GM12872 (cell line): ENCODE data around the gene TJP3.
A peak's percentile ranks its signal among the peaks of the same experiment; 100 is the strongest.

Experiments
- TF ChIP-seq, protein P1 (sequence below): IDR thresholded peaks from 3 replicates; pipeline ENCODE4 v1.5.1; 2011; ENCODE audit warnings: low read depth, mild to moderate bottlenecking, low read length, moderate library complexity; ENCODE audit not compliant: insufficient read depth

Gene TJP3

DNA sequence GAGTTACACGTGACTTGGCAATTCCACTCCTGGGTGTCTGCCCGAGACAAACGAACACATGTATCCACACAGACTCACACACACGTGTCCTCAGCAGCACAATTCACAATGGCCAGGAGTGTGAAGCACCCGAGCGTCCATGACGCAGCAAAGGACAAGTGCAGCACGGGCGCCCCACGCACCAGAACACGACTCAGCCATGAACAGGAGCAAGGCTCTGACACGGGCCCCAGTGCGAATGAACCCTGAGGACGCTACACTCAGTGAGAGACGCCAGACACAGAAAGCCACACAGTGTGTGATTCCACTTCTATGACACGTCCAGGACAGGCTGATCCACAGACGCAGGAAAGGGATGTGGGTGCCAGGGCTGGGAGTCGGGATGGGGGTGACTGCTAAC is 44.3 kb upstream of the TJP3 start:
- TF ChIP-seq, protein P1, sequence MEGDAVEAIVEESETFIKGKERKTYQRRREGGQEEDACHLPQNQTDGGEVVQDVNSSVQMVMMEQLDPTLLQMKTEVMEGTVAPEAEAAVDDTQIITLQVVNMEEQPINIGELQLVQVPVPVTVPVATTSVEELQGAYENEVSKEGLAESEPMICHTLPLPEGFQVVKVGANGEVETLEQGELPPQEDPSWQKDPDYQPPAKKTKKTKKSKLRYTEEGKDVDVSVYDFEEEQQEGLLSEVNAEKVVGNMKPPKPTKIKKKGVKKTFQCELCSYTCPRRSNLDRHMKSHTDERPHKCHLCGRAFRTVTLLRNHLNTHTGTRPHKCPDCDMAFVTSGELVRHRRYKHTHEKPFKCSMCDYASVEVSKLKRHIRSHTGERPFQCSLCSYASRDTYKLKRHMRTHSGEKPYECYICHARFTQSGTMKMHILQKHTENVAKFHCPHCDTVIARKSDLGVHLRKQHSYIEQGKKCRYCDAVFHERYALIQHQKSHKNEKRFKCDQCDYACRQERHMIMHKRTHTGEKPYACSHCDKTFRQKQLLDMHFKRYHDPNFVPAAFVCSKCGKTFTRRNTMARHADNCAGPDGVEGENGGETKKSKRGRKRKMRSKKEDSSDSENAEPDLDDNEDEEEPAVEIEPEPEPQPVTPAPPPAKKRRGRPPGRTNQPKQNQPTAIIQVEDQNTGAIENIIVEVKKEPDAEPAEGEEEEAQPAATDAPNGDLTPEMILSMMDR, result no peak

DNA sequence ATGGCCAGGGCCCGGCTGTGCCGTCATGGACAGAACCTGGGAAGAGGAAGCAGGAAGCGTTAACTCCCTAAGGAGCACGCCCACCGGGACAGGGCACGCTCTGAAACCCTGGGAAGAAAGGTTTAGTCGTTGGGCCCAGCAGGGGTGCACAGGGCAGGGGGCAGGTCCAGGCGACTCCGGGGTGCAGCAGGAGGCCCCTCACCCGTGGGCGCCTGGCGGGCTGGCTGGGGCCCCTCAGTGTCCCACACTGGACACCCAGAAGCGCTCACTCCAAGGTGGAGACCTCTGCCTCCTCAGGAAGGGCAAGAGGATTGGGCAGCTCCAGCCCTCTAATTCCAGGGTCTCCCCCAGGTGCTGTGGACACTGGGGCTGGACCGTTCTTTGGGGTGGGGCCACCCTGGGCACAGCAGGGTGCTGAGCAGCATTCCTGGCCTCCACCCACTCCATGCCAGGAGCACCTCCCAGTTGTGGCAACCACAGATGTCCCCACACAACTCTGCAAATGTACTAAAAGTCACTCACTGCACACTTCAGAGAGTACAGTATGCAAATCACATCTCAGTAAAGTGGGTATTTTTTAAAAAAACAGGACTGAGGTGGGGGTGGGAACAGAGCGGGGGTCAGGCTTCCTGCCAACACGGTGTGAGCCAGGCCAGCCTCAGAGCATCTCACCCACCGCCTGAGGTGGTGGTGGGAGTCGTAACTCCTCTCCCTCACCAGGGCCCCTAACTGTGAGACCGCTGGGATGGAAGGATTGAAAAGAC is 43.1 kb upstream of the TJP3 start:
- TF ChIP-seq, protein P1, result no peak

DNA sequence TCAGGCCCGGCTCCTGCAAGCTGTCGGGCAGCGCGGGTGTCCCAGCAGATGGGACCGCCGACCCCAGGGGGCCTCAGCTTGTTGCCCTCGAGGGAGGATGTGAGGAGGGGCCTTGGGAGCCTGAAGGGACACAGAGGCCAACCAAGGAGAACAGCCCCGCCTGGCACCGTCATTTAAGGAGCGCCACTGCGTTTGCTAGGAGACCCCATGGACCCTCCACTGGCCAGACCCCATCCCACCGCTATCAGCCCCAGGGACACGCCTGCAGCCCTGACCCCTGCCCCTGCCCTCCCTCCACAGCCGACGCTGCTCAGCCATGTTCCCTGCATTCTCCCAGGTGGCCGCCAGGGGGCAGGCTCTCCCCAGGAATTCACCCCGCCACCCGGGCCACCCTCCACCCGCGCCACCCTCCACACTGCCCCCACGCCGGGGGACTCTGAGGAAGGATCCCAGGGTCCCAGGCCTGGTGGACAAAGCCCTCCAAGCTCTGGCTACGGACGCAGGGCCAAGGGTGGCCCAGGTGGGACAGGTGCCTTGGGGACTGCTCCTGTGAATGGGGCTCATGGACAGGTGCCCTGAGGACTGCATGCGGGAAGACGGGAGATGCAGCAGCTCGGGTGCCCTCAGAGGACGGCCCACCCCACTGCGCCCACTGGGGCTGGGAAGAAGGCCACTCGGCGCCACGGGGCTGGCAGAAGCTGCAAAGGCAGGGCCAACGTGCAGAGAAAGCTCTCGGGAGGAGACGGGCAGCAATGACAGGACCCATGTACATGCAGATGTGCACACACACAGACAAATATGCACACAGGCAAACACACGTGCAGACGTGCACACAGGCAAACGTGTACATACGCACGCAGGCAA is 42.3 kb upstream of the TJP3 start:
- TF ChIP-seq, protein P1, result peak; percentile 88

DNA sequence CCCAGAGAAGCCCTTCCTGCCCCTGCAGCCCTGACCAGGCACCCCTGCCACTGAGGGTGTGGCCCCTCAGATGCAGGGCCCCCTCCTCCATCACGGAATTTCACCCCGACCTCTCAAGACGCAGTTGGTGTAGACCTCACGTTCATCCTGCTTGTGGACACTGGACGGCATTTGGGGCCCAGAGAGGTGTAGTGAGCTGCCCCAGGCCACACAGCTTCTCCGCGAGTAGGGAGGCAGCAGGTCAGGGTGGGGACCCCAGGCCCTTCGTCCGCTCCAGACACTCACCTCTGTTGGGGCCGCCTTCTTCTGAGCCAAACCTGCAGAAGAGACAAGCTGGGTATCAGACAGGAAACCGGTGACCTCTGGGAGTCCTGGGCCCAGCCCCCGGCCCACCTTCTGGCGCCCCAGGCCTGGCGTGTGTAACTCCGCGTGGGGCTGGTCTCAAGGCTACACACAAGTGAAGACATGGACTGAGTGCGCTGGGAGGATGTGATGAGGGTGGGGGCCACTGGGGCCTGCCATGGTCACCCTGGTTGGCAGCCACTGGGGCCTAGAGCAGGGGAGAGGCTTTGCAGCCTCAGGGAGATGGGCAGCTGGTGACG is 41.0 kb upstream of the TJP3 start:
- TF ChIP-seq, protein P1, result no peak

DNA sequence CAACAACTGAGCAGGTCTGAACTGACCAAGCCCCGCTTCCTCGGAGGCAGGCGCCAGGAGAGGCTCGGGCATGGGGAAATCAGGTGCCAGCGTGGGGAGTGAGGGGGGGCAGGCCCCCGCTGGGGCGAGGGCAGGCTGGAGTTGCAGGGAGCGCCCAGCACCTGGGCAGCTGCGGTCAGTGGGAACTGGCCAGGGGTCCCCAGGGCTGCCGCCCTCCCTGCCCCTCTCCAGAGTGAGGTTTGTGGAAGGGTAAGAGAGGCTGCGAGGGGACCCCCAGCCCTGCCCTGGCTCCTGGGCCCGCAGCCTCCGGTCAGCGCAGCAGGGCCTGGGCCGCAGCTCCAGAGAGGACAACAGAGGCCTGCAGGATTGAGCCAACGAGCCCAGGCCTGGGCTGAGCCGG is 40.4 kb upstream of the TJP3 start:
- TF ChIP-seq, protein P1, result no peak

DNA sequence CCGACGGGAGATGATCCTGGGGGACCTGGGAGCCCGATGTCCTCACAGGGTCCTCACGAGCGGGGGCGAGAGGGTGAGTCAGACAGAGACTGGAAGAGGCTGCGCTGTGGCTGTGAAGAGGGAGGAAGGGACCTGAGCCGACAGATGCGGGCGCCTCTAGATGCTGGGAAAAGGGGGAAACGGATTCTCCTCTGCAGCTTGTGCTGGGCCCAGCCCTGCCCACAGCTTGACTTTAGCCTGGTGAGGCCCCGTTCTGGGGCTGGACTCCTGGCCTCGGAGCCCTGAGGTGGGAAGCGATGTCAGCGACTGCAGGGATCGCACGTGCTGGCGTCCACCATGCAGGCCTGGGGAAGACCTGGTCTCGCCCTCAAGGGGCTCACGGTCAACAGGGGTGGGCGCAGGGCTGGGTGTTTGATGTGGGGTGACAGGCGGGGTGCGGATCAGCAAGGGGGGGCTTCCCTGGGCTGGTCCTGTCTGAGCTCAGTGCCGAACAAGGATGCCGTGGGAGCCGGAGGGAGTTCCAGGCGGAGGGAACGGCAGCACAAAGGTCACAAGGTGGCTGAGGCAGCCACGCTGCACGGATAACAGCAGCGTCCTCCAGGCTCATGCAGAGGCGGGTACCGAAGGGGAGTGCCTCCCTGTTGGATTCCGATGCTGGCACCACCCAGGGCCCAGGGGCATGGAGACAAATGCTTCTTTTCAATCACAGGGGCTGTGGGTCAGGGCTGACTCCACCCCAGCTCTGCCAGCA is 39.7 kb upstream of the TJP3 start:
- TF ChIP-seq, protein P1, result no peak
